DMS53 treated with DMSO at 0.1 percent for 48 hours (cell line): ENCODE measurements around the gene CNTLN.
"Not testable (repeated sequence)": the region's sequence is repeated elsewhere in the genome, so short reads cannot be mapped to it uniquely, and the experiment has no call there.

Experiments used
- DNase-seq: peaks from one replicate; lab custom pipeline; 2025; ENCODE audit not compliant: unreplicated experiment; lab: John Stamatoyannopoulos, UW

The CNTLN gene

GRCh38 chr9:17486396-17486795 lies 351.6 kb downstream of the CNTLN start:
- no peak for DNase-seq

- DNase-seq, result no peak
Observed at GRCh38 chr9:17487467-17487866, 352.6 kb downstream of the CNTLN start.

GRCh38 chr9:17488662-17489061 lies 353.8 kb downstream of the CNTLN start:
- DNase-seq, result no peak

GRCh38 chr9:17490110-17490509 lies 355.3 kb downstream of the CNTLN start:
- no peak for DNase-seq

- no peak for DNase-seq
Observed at GRCh38 chr9:17491780-17492179, 356.9 kb downstream of the CNTLN start.

- no peak for DNase-seq
Observed at GRCh38 chr9:17503196-17503595, 368.4 kb downstream of the CNTLN start.

- no peak for DNase-seq
Observed at GRCh38 chr9:17509151-17509550, 374.3 kb downstream of the CNTLN start.

- DNase-seq, result no peak
Observed at GRCh38 chr9:17509701-17510100, 374.9 kb downstream of the CNTLN start.

GRCh38 chr9:17519761-17520160 lies 384.9 kb downstream of the CNTLN start:
- peak; percentile 26 for DNase-seq

- no peak for DNase-seq
Observed at GRCh38 chr9:17520268-17521064, 385.6 kb downstream of the CNTLN start.

GRCh38 chr9:17521100-17521855 lies 386.4 kb downstream of the CNTLN start:
- no peak for DNase-seq

- DNase-seq, result not testable (repeated sequence)
Observed at GRCh38 chr9:17526726-17527125, 391.9 kb downstream of the CNTLN start.

GRCh38 chr9:17528859-17529258 lies 394.0 kb downstream of the CNTLN start:
- DNase-seq, result no peak

GRCh38 chr9:17531642-17532254 lies 396.9 kb downstream of the CNTLN start:
- no peak for DNase-seq

GRCh38 chr9:17532461-17532860 lies 397.6 kb downstream of the CNTLN start:
- DNase-seq, result no peak

- DNase-seq, result no peak
Observed at GRCh38 chr9:17535176-17535575, 400.3 kb downstream of the CNTLN start.

GRCh38 chr9:17536027-17536426 lies 401.2 kb downstream of the CNTLN start:
- no peak for DNase-seq

GRCh38 chr9:17551023-17551422 lies 416.2 kb downstream of the CNTLN start:
- DNase-seq, result no peak
